ENCODE measurements around the gene PAXIP1. TPM values are rescaled to one million over a fixed set of nuclear protein-coding genes. Genes with fewer than 3 reads are reported as not detected.

PAXIP1 gene
- total RNA-seq, 1 experiment from 2014 or later = 32.6 TPM

- no peaks in the 10 kb centered on the region for H3K27me3 ChIP-seq (ENCODE audit: insufficient read depth, low read length)
- no peak overlapping the region for H2BK20ac ChIP-seq (ENCODE audit: low read depth, low read length, poor library complexity, severe bottlenecking)
- no peak for TF ChIP-seq CTCF (conservative IDR thresholded peaks at IDR 0.05)
- H3K14ac ChIP-seq (ENCODE audit: insufficient read depth, low read length) = no peak overlapping the region
- H4K5ac ChIP-seq (ENCODE audit: insufficient read length, low read depth, low read length) = no peak overlapping the region
- H3K23ac ChIP-seq (ENCODE audit: insufficient read length, low read depth, low read length) = no peak overlapping the region
- peaks cover 21% of the 10 kb centered on the region; the same call in 1 of the 2 replicates for H3K79me2 ChIP-seq (ENCODE audit: insufficient read depth, low read length)
- H3T11ph ChIP-seq (ENCODE audit: low read length) = no peak overlapping the region
- H3K27ac ChIP-seq (ENCODE audit: insufficient read length, low read depth, low read length) = peak overlapping the region; percentile 86
- H3K9me3 ChIP-seq (ENCODE audit: control insufficient read depth, low read depth, low read length) = no peaks in the 10 kb centered on the region
- no peak overlapping the region for H4K91ac ChIP-seq (ENCODE audit: insufficient read length, low read depth, low read length)
- Mint-ChIP-seq H3K36me3 (ENCODE audit: insufficient read depth in 1 of 3, low read depth in 3 of 3) (peaks cover 16 to 39% (median 30%) of the 10 kb centered on the region in 3 experiments; a peak in 6 of 7 replicates), H3K4me1 (peaks cover 33 to 35% of the 10 kb centered on the region in 2 experiments), H3K27ac (peak overlapping the region; percentile 80 to 98 (median 84); a peak in 6 of 7 replicates), H3K9me3 (no peaks in the 10 kb centered on the region; a peak in 1 of 5 replicates), H3K27me3 (ENCODE audit: low read depth) (no peaks in the 10 kb centered on the region), H3K4me3 (no peak overlapping the region; a peak in 2 of 5 replicates)
- peaks cover 5% of the 10 kb centered on the region for H3K79me1 ChIP-seq (ENCODE audit: insufficient read depth, low read depth, low read length, poor library complexity, severe bottlenecking)
- no peak overlapping the region for H3K56ac ChIP-seq (ENCODE audit: insufficient read length, low read depth, low read length)
- no peak overlapping the region for H4K8ac ChIP-seq (replicated peaks; ENCODE audit: insufficient read length, low read depth, low read length)
- no peak overlapping the region for H2BK120ac ChIP-seq (ENCODE audit: low read depth, low read length, poor library complexity, severe bottlenecking)
- no peaks in the 10 kb centered on the region for H4K20me1 ChIP-seq (ENCODE audit: control insufficient read depth, insufficient read depth, insufficient read length)
- H2BK5ac ChIP-seq (ENCODE audit: insufficient read length, low read length) = no peak overlapping the region
- no peak overlapping the region for H2BK15ac ChIP-seq (ENCODE audit: low read depth, low read length)
- no peak overlapping the region for H2AK5ac ChIP-seq (ENCODE audit: insufficient read length, low read length)
- peaks cover 6% of the 10 kb centered on the region; the same call in 1 of the 2 replicates for H3K4me1 ChIP-seq (ENCODE audit: insufficient read depth, low read length)
- H3K4me2 ChIP-seq (ENCODE audit: insufficient read depth, insufficient read length, low read length) = no peak overlapping the region
- no peak overlapping the region for H3K9ac ChIP-seq (ENCODE audit: extremely low read depth, insufficient read length, low read length)
- no peak overlapping the region for H3K18ac ChIP-seq (ENCODE audit: insufficient read length, low read depth, low read length)
- DNase-seq = no peak
- H3K23me2 ChIP-seq (ENCODE audit: insufficient read length, low read depth, low read length, poor library complexity, severe bottlenecking) = peaks cover 6% of the 10 kb centered on the region
- H3K4ac ChIP-seq (ENCODE audit: low read depth, low read length) = no peak overlapping the region; the same call in 1 of the 2 replicates
- H2AFZ ChIP-seq (ENCODE audit: low read length) = no peak overlapping the region
- no peak overlapping the region for H2BK12ac ChIP-seq (ENCODE audit: insufficient read length, low read depth, low read length)
- no CpG with 5 or more reads among the region's 10 CpGs for WGBS (ENCODE audit: extremely low coverage, insufficient read length, low lambda C conversion rate)
Observed at GRCh38 chr7:154997840-154998370, 5.0 kb downstream of the PAXIP1 start.
